Stimulated activated CD8-positive, alpha-beta memory T cell treated with anti-CD3 and anti-CD28 coated beads, Interleukin-15, amount 100 ng/mL, for 1 hour (primary cell): Measurements from ENCODE around the gene PIP4K2A.
"Not testable (repeated sequence)": the region's sequence is repeated elsewhere in the genome, so short reads cannot be mapped to it uniquely, and the experiment has no call there.

ENCODE experiments used
- DNase-seq: peaks from one replicate; pipeline ENCODE4 v3.0.0-alpha.2; 2020; ENCODE audit warnings: low read depth

The PIP4K2A gene

DNA sequence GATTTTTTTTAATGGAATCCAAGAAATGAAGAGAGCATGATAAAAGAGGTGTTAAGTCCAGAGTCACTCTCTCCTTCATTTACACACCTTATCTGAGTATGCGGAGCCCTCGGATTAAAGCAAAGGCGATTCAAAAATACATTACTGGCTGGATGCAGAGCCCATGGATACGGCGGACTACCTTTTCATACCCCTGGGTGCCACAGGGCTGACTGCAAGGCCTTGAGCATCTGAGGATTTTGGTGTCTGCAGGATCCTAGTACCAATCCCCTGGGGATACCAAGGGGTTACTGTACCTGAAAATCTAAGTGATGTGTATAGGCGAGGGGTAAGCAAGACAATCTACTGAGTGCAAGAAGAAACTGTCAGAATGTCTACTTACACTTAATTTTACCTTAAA lies 20.5 kb downstream of the PIP4K2A start:
- DNase-seq, result no peak

DNA sequence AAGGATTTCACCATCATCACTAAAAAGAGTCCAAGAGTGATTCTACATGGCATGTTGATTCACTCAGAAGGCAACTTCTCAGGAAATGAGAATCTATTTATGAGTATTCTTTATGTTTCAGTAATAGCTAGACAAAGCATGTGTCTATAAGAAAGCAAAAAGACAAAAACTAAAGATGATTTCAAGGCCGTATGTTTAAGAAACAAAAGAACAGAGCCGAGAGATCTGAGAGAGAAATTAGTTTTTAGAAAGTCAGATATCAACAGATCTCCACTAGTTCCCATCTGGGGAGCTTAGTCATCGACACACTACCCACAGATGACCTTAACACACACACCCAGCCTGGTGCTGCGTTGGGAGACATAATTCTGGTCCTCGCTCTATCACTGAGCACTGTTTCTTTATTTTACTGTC lies 21.0 kb downstream of the PIP4K2A start:
- DNase-seq, result no peak

DNA sequence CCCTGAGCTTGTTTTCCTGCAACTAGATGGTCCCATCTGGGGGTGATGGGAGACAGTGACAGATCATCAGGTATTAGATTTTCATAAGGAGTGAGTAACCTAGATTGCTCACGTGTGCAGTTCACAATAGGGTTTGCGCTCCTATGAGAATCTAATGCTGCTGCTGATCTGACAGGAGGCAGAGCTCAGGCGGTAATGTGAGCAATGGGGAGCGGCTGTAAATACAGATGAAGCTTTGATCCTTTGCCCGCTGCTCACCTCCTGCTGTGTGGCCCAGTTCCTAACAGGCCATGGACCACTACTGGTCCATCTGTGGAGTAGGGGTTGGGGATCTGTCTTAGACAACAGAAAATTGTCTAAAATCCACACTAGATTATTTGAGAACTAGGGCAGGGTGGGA lies 22.3 kb downstream of the PIP4K2A start:
- not testable (repeated sequence) for DNase-seq

DNA sequence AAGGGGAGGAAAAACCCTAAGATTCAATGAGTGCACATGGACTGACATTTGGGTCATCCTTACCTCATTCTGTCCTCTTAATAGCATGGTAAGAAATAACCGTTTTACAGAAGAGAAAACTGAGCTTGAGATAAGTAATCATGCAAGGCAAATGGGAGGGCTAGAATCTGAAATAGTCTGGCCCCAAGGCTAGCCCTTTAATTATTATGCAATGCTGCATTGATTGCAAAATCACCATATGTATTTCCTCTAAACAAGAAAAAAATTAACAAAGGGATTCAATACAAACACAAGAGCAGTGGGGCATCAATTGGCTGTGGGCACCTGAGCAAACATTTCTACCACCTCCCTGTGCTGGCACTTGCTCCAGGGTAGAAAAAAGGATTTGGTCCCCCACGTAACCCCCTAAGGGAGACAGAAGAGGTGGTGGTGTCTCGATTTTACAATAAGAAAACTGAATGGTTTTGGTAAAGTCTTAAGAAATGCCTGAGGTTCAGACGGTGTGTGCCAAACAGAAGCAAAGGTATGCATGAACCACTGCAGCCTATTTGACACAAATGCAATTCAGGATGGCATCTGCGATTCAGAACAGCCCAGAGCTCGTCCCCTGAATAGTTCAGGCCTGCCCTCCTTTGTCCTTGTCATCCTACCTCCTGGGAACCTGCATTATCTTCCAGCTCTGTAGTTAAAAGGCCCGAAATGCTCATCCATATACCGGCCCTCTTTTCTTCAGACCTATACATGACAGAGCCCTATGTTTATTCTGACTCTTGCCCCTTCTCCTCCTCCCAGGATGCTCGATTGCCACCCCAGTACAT lies 23.6 kb downstream of the PIP4K2A start:
- no peak for DNase-seq

DNA sequence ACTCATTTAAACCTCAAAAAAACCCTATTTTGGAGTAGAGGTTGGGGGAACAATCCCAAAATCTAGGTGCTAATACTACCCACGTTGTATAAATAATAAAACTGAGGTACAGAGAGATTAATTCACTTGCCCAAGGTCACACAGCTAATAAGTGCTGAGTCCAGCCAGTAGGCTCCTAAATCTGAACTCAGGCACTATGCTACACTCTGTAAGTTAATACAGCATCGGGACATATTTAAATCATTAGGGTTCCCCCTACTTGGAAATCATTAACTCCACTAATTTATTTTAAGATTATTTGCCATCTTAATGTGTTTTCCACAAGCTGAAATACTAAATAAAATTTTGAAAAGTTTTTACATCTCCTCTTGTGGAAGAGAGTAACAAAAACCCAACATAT lies 24.2 kb downstream of the PIP4K2A start:
- DNase-seq, result no peak

DNA sequence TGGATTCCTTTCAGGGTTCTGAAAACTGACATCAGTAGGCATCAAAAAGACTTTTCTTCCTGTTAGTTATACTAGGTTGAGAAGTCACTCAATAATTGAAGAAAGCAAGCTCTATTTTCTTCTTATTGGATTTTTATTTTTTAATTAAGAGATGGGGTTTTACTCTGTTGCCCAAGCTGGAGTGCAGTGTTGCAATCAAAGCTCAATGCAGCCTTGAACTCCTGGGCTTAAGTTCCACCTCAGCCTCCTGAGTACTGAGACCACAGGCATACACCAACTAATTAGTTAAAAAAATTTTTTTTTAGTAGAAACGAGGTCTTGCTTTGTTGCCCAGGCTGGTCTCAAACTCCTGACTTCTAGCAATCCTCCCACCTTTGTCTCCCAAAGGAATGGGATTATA lies 28.0 kb downstream of the PIP4K2A start:
- no peak for DNase-seq

DNA sequence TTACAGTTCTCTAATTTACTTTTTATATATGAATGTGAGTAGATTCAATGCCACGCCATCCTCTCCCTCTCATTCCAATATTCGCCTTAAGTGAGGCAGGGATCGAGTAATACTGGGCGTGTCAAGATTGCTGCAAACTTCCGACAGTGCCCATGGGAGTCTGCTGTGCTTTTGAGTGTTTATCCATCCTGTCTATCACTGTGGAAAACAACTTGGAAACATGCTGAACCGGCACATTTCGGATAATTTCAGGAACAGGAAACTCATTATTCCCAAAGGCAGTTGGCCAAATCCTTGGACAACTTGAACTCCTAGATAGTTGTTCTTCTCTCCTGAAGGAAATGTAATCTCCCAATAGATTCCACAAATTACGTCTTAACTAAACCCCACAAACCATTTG lies 28.5 kb downstream of the PIP4K2A start:
- DNase-seq, result no peak

DNA sequence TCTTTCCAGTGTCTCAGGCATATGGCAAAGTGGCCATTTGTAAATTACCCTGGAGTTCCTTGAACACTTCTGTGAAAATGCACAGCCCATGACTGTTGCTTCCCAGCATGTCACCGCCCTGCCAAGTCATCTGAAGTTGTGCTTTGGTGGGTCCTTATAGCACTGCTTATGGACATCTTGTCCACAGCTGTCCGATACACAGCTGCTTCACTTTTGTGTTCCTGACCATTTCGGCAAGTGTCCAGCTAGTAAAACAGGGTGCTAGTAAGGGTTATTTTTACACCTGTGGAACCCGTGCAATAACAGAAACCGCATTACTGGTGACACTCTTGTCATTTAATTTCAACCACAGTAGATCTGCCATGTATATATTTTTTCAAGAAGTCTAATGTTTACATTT lies 29.7 kb downstream of the PIP4K2A start:
- no peak for DNase-seq

DNA sequence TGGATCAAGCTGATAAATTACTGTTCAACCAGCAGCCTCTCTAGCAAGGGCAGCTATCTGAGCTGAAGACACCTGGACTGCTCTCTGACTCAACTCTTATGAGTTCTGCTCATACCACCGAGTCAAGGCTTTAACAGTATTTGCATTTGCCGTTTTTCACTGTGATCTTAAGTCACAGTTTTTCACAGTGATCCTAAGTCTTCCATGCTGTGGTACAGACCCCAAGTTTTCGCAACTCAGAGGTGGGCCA lies 31.3 kb downstream of the PIP4K2A start:
- no peak for DNase-seq

DNA sequence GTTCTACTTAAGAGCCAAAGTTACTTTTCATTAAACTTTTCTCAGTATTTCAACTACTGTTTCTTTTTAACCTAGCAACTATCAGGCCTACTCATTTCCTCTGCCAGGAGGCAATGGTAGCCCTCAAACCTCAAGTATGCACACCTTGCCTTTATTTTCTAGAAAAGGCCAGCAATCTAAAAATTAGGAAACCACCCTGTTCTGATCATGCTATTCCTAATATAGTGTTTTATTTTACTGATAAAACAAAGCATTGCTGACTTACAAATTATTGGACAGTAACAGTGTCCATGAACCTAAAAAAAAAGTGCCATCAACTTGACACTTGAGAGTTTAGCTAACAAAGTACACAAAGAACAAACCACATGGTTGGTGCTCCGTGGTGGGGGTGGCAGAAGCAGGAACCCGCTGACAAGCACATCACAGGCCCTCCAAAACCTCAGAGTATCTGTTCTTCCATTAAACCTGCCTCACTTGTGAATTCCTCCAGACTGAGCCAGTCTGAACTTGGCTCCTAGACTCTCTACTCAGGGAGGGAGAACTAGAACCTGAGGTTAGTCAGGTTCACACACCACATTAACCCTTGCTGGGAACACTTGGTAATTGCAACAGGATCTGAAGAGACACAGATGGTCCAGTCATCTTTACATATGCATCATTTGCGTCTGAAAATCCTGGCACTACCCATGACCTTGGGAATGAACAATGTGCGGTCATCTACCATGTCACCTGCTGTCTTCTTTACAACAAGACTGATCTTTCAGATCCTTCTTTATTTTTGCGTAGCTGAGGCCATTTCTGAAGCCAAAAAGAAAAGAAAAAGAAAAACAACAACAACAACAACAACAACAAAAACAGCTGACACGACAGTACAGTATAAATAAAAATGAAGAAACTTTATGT lies 31.9 kb downstream of the PIP4K2A start:
- DNase-seq, result peak; percentile 39

DNA sequence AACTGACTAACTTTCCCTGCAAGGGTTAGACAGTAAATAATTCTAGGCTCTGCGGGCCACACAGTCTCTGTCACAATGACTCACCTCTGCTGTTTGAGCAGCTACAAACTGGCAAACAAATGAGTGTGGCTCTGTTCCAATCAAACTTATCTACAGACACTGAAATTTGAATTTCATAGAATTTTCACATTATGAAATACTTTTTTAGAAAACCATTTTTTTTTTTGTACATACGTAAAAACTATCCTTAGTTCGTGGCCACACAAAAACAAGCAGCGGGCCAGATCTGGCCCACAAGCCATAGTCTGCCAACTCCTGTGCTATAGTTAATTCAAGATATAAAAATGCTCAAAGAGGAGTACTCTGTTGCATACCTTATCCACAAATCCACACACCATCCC lies 32.6 kb downstream of the PIP4K2A start:
- DNase-seq, result no peak

DNA sequence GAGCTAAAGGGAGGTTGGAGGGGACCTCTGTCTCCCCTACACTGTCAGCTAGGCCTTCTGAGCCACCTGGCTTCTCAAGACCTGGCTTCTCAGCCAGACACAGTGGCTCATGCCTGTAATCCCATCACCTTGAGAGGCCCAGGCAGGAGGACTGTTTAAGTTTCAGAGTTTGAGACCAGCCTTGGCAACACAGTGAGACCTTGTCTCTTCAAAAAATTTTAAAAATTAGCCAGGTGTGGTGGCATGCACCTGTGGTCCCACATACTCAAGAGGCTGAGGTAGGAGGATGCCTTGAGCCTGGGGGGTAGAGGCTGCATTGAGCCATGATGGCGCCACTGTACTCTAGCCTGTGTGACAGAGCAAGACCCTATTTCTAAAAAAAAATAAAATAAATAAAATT lies 33.1 kb downstream of the PIP4K2A start:
- no peak for DNase-seq

DNA sequence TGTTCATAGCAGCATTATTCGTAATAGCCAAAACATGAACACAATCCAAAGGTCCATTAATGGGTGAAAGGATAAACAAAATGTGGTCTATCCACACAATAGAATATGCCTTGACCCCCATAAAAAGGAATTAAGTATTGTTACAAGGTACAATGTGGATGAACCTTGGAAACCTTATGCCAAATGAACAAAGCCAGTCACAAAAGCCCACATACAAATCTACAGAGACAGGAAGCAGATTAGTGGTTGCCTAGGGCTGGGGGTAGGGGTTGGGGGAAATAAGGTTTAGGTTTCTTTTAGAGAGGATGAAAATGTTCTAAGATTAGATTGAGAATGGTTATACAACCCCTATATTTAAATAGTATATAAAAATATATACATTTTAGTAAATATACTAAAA lies 34.8 kb downstream of the PIP4K2A start:
- no peak for DNase-seq

DNA sequence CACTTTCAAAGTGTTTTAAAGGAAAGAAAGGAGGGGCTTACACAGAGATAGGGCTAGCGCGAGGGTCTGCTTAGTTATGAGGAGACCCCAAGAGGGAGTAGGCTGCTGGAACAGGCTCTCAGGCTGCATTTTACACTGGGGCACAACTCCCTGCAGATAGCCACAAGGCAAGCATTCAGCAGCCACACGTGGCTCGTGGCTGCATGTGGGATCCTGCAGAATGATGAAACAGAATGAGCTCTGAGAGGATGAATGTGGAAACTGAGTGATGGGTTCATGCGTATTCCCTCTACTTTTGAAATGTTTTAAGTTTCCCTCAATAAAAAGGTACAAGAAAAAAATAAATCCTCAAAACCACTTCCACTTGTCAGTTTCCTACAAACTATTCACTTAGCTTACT lies 37.0 kb downstream of the PIP4K2A start:
- no peak for DNase-seq

DNA sequence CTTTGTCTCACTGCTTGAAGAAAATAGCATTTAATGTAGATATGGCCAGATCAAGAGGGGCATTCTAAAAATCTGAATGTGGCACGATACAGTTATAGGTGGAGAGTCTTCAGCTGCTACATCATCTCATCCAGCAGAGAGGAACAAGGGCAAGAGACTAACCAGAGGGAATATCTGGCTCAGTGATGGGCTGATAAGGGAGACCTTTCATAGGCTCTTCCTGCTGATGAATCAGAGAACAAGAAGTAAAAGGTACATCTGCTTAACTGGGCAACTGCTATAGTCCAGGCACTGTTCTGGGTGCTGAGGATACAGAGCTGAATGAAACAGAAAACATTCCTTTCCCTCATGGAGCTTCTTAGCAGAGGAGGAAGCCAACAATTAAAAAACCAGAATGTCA lies 37.9 kb downstream of the PIP4K2A start:
- DNase-seq, result no peak

DNA sequence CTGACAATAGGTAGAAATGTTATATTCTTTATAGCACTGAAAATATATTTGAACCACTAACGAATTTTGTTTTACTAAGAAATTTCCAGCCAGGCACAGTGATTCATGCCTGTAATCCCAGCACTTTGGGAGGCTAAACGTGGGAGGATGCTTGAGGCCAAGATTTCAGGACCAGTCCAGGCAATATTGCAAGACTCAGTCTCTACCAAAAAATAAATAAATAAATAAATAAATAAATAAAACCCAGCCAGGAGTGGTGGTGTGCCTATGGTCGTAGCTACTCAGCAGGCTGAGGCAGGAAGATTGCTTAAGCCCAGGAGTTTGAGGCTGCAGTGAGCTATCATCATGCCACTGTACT lies 39.8 kb downstream of the PIP4K2A start:
- no peak for DNase-seq

DNA sequence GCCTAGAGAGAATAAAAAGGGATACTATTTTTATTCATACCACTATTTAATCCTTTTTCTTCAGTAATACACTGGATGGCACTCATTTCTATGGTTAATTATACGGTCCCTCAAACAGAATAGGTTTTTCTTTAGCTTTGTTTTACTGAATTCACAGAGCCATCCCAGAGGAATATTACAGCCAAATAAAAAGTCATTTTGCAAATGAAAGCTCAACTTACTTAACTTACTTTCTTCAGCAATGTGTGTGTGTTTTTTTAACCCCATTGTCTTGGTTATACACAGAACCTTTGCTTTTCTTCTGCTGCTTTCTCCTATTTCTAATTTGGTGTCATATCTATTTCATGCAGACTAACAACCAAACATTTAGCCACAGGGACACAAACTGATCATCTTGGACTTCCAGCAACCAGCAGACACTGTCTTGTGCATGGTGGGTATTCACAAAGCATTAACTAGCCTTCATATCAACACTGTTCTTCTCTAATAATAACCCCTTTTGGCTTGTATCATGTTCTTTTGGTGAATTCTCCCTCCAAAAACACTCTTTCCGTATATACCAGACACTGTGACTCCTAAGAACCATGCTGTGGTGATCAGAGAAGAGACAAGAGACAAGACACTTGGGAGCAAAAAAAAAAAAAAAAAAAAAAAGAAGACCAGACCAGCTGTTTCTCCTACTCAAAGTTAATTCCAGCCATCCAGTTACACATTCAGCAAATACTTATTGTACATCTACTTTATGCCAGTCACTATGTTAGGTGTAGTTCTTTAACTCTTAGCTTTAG lies 40.4 kb downstream of the PIP4K2A start:
- no peak for DNase-seq

DNA sequence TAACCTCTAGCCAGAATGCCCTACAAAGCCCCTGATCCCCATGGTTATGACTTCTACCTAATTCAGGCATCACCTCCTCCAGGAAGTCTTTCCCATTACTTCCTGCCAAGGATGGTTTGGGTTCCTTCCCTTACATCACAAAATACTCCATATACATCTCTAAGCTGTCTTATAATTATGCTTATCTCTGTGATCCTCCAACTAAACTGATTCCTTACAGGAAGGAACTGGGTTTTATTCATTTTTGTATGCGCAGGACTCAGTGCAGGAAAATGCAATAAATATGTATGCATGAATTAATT lies 41.3 kb downstream of the PIP4K2A start:
- DNase-seq, result no peak

DNA sequence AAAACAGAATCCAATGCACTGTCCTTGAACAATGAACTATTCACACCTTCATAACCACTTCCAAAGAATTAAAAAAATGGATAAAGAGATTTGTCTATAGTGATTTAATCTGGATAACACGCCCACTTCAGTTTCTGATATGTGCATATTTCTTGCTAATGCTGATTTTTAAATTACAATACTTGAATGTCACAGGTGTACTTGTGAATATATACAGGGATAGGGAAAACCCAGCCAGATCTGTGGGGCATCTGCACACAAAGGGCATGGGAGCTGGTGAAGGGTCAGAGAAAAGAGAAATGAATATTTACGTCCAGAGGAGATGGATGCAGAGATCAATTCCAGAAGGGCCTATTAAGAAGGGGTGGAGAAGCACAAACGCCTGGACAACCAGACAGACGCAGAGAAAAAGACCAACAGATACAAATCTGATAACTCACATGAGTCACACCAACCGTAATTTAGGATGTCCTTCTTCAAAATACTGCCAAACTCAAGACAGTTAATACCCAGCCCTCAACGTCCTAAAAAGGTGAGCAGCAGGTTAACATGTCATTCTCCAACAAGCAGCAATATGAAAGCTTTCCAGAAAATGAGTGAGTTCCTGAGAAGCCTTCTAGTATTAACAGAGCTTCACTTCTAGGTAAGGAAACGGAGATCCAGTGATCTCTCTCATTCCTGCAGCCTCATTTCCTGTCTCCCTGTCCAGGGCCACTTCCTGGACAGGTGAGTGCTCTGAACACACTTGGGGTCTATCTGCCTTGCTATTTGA lies 41.9 kb downstream of the PIP4K2A start:
- DNase-seq, result no peak

DNA sequence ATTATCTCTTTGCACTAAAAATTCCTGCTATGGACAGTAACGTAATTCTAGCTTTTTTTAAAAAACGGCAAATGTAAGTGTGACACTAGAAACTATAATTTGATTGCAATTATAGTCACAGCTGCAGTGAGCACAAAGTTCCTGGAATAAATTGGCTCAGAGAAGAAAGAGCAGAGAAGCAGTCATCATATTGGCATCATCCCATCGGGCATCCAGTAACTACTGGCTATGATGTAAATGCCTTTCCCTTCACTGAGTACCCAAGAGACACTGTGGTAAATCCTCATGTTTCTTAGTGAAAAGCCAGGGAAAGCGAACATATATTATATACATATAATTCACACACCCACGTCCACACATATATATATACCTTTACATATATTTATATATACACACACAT lies 43.6 kb downstream of the PIP4K2A start:
- no peak for DNase-seq

DNA sequence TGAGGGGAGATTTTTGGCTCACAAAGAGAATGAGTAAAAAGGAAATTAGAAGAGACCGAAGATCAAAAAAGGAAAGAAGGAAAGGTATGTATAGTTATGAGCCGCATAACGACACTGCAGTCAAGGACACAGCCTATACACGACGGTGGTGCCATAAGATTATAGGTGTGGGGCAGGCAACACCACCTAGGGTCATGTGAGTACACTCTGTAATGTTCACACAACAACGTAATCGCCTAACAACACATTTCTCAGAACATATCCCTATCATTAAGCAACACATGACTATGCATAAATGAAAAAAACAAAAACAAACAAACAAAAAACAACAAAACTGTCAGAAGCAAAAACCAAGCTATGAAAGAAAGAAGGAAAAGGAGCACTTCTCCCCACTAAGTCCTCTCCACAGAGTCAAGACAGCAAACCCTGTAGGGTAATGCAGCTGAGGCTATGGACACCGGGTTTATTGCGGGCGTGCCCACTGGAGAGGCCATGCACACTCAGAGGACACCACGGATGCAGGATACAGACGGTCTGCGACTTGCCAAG lies 45.1 kb downstream of the PIP4K2A start:
- no peak for DNase-seq

DNA sequence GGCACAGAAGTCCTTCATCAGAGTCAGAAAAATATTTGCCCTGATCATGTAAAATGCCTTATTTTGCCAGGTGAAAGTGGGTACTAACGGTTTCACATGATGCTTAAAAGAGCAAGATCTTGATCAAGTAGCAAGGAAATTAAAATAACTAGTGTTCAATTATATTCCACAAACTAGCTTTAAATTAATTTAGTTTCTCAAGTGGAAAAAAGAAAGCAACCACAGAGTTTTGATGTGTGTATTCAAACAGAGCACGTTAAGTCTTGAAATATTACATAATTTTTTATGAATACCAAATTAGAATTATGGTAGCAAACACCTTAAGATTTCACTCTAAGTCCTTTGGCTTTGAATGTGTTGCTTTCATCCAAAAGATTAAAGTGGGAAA lies 47.3 kb downstream of the PIP4K2A start:
- DNase-seq, result no peak
